ENCODE results near the gene MSGN1. TPM values are rescaled to one million over a fixed set of nuclear protein-coding genes. Genes with fewer than 3 reads are reported as not detected.

Gene MSGN1
- total and polyA plus RNA-seq, 2 donors: not detected

Other genes starting within 250 kb of the MSGN1 start
- gene SMC6, start 62.6 kb upstream of the MSGN1 start, total RNA-seq: 50.0 TPM
- gene SMC6, start 62.6 kb upstream of the MSGN1 start, polyA plus RNA-seq: 7.6 TPM
- gene GEN1, start 62.3 kb upstream of the MSGN1 start, total RNA-seq: 21.0 TPM
- gene GEN1, start 62.3 kb upstream of the MSGN1 start, polyA plus RNA-seq: 1.2 TPM
- 14.9 TPM for gene KCNS3, start 62.2 kb downstream of the MSGN1 start, total RNA-seq
- gene KCNS3, start 62.2 kb downstream of the MSGN1 start, polyA plus RNA-seq: 7.7 TPM

All from urinary bladder (tissue), 2 donors.